ENCODE measurements around the gene TRIM72.

GRCh38 chr16:31188450-31189411 is 25.2 kb upstream of the TRIM72 start:
- TF ChIP-seq RAD21 (IDR thresholded peaks at IDR 0.05; ENCODE audit: low read length) (no peak), POLR2A (IDR thresholded peaks at IDR 0.05; ENCODE audit: low read depth, low read length) (peak; percentile 20; the same call in 1 of the 2 replicates), CTCF (conservative IDR thresholded peaks at IDR 0.05; ENCODE audit: low read depth, low read length) (no peak), ELK1 (IDR thresholded peaks at IDR 0.05; ENCODE audit: borderline replicate concordance, low read depth, low read length) (no peak), CEBPB (IDR thresholded peaks at IDR 0.05; ENCODE audit: low read depth, low read length) (no peak), BHLHE40 (IDR thresholded peaks at IDR 0.05; ENCODE audit: low read depth, low read length) (no peak), RCOR1 (IDR thresholded peaks at IDR 0.05; ENCODE audit: insufficient replicate concordance, low read length) (no peak), MAFK (IDR thresholded peaks at IDR 0.05; ENCODE audit: low read depth, low read length) (no peak), USF2 (IDR thresholded peaks at IDR 0.05; ENCODE audit: low read depth, low read length) (no peak), FOS (IDR thresholded peaks at IDR 0.05; ENCODE audit: low read depth, low read length) (no peak), MAZ (IDR thresholded peaks at IDR 0.05; ENCODE audit: borderline replicate concordance, low read depth, low read length) (no peak), CHD1 (IDR thresholded peaks at IDR 0.05; ENCODE audit: low read depth, low read length) (no peak), MXI1 (IDR thresholded peaks at IDR 0.05; ENCODE audit: borderline replicate concordance, low read depth, low read length) (no peak), SMC3 (IDR thresholded peaks at IDR 0.05; ENCODE audit: low read depth, low read length) (no peak)
